ENCODE measurements around the gene SHMT2.

DNA sequence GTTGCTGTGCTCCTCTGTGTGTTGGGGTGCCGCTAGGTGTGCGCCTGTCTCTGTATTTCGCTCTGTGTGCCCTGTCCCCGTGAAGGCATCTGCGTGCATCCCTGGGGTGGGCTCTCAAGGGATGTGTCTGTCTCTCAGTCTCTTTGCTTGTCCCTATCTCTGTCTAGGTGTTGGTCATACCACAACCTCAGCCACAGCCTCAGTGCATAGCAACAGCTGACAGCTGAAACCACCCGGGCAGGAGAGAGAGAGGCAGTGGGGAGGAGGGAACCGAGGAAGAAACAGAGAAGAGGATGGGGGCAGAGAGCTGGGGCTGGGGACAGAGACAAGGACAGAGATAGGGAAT lies 13.9 kb upstream of the SHMT2 start:
- TF ChIP-seq EZH2 (IDR thresholded peaks at IDR 0.05): no peak
- TF ChIP-seq POLR2AphosphoS5 (IDR thresholded peaks at IDR 0.05; ENCODE audit: borderline replicate concordance, low read depth, low read length): no peak

Data from SK-N-MC (cell line).